GM10248 (cell line): ENCODE measurements around the gene NMNAT1.
A peak's percentile ranks its signal among the peaks of the same experiment; 100 is the strongest.

Experiments used
- CTCF ChIA-PET: fragments of 300-600 bp; sonication (Branson Sonifier 250); formaldehyde crosslinking; extraction: SDS; loops from one replicate; lab custom pipeline; 2021; ENCODE audit warnings: antibody characterized with exemption; lab: Yijun Ruan, JAX
- POLR2A ChIA-PET: fragments of 350-650 bp; sonication (Branson Sonifier 250); formaldehyde crosslinking; extraction: SDS; loops from one replicate; lab custom pipeline; 2020; ENCODE audit warnings: antibody characterized with exemption; lab: Yijun Ruan, JAX
- DNase-seq: peaks from one replicate; pipeline ENCODE4 v3.0.0; 2012; ENCODE audit errors: extremely low spot score
- TF ChIP-seq, protein P1 (sequence below): IDR thresholded peaks from 2 replicates; pipeline ENCODE4 v1.5.1; 2012; ENCODE audit warnings: mild to moderate bottlenecking, low read depth; ENCODE audit errors: extremely low read depth, missing control alignments, control extremely low read depth

Gene NMNAT1

DNA sequence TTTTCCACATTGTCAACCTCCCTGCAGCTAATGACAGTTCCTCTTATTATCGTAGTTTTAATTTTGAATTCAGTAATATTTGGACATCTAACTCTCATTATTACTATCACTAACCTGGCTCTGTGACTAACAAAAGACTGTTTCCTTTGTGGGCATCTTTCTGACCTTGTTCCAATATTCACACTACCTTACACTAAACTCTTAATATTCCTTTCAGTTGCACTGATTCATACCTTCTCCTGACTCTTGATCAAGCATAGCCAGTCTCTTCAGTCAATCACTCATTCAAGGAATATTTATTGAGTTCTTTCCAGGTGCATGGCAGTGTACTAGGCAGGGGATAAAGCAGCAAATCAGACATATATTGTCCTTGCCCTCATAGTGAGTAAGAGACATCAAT is 25.4 kb upstream of the NMNAT1 start:
- TF ChIP-seq, protein P1, sequence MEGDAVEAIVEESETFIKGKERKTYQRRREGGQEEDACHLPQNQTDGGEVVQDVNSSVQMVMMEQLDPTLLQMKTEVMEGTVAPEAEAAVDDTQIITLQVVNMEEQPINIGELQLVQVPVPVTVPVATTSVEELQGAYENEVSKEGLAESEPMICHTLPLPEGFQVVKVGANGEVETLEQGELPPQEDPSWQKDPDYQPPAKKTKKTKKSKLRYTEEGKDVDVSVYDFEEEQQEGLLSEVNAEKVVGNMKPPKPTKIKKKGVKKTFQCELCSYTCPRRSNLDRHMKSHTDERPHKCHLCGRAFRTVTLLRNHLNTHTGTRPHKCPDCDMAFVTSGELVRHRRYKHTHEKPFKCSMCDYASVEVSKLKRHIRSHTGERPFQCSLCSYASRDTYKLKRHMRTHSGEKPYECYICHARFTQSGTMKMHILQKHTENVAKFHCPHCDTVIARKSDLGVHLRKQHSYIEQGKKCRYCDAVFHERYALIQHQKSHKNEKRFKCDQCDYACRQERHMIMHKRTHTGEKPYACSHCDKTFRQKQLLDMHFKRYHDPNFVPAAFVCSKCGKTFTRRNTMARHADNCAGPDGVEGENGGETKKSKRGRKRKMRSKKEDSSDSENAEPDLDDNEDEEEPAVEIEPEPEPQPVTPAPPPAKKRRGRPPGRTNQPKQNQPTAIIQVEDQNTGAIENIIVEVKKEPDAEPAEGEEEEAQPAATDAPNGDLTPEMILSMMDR: no peak
- CTCF ChIA-PET: interaction anchor here (2.5 kb wide), 1 partner anchor 32 kb away, joined by 9 read pairs; no protein-coding TSS in a partner anchor
- no peak for DNase-seq
- POLR2A ChIA-PET: no interaction called here

DNA sequence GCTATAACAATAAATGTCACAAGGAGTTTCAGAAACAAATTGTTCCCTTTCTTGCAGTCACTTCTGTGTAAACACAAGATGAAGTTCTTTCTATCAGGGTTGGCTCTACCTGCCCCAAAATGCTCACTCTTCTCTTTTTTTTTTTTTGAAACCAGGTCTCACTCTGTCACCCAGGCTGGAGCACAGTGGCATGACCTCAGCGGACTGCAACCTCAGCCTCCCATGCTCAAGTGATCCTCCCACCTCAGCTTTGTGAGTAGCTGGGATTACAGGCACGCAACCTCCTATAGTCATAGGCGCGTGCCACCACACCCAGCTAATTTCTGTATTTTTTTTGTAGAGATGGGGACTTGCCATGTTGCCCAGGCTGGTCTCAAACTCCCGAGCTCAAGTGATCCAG is 22.7 kb upstream of the NMNAT1 start:
- TF ChIP-seq, protein P1: no peak
- CTCF ChIA-PET: interaction anchor here (1.0 to 1.4 kb wide), 2 partner anchors 14 to 17 kb away, joined by 3 read pairs; no protein-coding TSS in a partner anchor
- DNase-seq: no peak
- POLR2A ChIA-PET: no interaction called here

DNA sequence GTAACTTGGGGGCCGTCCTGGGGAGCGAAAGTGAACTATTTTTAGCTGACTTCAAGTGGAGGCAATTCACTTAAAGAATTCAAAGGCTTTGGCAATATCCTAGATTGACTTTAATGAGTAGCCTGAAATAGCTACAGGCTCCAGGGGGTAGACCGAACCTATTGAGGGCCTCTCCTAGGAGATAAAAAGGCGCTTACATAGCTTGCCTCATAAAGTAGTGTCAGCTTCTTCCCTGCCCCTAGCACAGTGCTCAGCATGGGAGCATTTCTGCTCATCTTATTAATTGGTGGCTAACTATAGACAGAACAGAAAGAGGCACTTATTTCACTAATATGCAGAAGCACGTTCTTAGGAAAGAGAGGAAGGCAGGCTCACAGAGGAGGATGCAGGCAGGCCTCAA is 20.9 kb upstream of the NMNAT1 start:
- TF ChIP-seq, protein P1: no peak
- ChIA-PET CTCF (interaction anchor here (0.8 to 3.3 kb wide), 3 partner anchors 10 to 137 kb away, joined by 3 to 8 read pairs (median 4); no protein-coding TSS in a partner anchor), POLR2A (no interaction called here)
- no peak for DNase-seq

DNA sequence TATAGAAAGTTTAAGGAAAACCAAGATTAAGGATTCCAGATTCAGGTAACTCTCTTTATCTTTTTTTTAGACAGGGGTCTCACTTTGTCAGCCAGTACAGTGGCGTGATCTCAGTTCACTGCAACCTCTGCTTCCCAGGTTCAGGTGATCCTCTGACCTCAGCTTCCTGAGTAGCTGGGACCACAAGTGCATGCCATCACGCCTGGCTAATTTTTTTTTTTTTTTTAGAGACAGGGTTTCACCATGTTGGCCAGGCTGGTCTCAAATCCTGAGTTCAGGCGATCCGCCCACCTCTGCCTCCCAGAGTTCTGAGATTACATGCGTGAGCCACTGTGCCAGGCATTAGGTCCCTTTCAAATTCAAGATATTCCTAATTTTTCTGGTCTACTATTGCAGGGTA is 16.0 kb upstream of the NMNAT1 start:
- TF ChIP-seq, protein P1: no peak
- no peak for DNase-seq
- POLR2A ChIA-PET: no interaction called here
- CTCF ChIA-PET: interaction anchor here (1.6 to 2.1 kb wide), 2 partner anchors 15 to 53 kb away, joined by 4 to 6 read pairs; no protein-coding TSS in a partner anchor

DNA sequence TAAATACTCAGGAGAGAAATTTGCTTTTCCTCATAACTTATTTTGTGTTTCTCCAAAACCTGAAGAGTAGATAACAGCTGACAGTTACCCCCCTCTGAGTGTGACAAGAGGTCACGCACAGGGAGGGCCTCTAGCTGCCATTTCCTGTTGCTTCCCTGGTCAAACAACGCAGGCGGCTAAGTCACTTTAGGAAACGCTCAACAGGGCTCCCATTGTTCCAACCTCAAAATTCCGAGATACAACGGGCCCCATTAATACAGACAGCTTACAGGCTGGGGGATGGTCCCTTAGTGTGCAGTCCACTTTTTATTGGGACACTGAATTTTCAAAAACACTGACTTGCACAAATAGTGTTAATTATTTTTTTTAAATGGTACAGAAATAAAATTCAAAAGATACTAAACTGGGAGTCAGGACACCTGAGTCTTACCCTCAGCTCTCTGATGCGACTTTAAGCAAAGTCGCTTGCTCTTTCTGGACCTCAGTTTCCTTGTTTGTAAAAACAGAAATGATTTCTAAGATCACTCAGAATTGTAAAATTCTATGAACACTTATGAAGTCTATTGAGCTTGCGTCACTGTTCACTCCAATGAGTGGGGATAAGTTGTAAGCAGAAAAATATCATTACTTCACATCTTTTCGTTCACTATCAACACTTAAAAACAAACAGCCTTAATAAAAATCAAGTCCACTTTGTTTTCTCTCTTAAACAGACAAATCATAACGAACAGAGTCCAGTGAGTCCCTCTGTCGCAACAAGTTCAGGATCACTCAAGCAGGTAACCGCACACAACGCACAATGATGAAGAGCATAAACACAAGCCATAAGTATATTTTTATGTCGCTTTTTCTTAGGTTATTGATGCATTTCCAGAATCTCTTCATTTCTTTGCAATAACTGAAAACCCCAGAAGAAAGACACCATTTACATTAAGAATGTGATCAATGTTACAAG is 13.6 kb upstream of the NMNAT1 start:
- POLR2A ChIA-PET: no interaction called here
- no peak for DNase-seq
- CTCF ChIA-PET: interaction anchor here (0.6 to 2.2 kb wide), 7 partner anchors 8 to 126 kb away, joined by 3 to 15 read pairs (median 4); no protein-coding TSS in a partner anchor
- TF ChIP-seq, protein P1: no peak

DNA sequence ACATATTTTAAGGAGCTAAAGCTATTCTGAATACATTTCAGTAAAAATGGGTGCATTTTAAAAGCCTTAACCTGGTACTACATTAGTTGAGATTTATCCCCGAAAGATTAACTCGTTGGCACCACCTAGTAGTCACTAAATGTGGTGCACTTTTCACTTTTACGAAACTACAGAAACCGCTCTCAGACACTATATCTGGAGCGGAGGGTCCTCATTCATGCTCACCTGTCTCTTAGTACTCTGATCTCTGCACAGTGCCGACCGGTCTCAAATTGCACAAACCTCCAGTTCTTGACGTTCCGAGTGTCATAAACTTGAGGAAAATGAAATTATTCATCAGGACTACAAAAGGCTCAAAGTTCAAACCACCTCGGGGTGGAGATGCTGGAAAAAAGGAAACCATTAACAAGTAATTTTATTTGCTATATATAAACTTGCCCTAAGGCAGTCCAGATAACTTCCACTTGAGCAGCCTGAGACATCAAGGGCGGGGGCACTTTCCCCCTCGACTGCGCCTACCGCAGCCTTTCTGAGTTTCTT is 806 bp upstream of the NMNAT1 start:
- POLR2A ChIA-PET: interaction anchor here (0.6 kb wide), 1 partner anchor 101 kb away, joined by 3 read pairs; no protein-coding TSS in a partner anchor
- TF ChIP-seq, protein P1: peak; percentile 35
- CTCF ChIA-PET: interaction anchor here (0.7 to 2.6 kb wide), 14 partner anchors 9 to 75 kb away, joined by 3 to 17 read pairs (median 5); no protein-coding TSS in a partner anchor
- peak; percentile 66 for DNase-seq
